GM19468 (cell line): ENCODE data around the gene ZMYND8.
"Not testable (repeated sequence)": the region's sequence is repeated elsewhere in the genome, so short reads cannot be mapped to it uniquely, and the experiment has no call there.

ENCODE experiments used
- ATAC-seq: cut with Tn5 transposase; IDR thresholded peaks from one replicate; pipeline ENCODE4 v1.9.1; 2021; ENCODE audit warnings: mild to moderate bottlenecking, moderate library complexity, moderate number of reproducible peaks; ENCODE audit not compliant: unreplicated experiment; ENCODE audit errors: extremely low read depth

Gene ZMYND8

GRCh38 chr20:47373206-47373733 lies 16.8 kb upstream of the ZMYND8 start:
- no peak for ATAC-seq

DNA sequence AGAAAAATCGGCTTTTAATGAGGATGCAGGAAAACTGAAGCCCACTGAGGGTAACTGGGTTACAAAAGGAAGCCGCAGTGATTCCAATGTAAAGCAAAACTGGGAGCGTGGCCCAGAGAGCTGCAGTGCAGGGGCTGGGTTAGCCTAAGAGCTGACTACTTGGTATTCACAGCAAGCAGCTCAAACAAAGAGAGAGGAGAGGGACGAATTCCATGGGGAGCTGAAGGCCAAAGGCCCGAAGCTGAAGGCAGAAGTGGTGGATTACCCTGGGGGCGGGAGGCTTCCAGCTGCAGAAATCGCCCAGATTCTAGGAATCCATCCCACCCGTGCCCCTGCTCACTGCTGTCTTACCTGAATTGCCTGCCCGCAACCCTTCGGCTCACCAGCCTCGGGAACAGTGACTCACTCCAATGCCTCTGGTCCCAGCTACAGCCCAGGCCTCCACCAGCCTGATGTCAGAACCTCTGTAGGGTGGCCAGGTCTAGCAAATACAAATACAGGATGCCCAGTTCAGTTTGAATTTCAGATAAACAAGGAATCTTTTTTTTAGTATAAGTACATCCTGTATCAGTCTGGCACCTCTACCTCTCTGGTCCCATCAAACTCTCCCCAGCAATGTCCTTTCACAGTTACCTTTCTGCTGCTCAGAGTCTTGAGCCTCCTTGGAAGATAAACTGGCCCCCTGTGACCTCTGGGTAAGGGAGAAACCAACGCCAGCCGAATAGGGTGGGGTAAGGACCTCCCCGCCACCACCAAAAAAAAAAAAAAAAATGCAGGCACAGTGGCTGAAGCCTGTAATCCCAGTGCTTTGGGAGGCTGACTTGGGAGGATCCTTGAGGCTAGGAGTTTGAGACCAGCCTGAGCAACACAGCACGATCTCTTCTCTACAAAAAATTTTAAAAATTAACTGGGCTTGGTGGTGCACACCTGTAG lies 14.6 kb upstream of the ZMYND8 start:
- ATAC-seq: no peak

DNA sequence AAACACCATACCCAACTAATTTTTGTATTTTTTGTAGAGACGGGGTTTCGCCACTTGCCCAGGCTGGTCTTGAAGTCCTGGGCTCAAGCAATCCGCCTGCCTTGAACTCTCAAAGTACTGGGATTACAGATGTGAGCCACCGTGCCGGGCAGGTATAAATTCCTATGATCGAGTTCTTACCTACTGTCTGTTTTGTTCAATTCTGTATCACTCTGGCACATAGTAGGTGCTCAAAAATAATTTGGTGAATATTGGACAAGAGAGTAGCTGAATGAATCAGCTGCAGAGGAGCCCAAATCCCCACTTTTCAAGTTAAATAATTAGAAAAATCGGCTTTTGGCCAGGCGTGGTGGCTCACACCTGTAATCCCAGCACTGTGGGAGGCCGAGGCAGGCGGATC lies 13.7 kb upstream of the ZMYND8 start:
- no peak for ATAC-seq

GRCh38 chr20:47368301-47368700 lies 11.8 kb upstream of the ZMYND8 start:
- ATAC-seq: no peak

DNA sequence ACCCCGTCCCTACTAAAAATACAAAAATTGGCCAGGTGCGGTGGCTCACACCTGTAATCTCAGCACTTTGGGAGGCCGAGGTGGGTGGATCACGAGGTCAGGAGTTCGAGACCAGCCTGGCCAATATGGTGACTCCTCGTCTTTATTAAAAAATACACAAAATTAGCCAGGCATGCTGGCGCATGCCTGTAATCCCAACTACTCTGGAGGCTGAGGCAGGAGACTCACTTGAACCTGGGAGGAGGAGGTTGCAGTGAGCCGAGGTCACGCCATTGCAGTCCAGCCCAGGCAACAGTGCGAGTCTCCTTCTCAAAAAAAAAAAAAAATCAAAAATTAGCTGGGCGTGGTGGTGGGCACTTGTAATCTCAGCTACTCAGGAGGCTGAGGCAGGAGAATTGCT lies 9.8 kb upstream of the ZMYND8 start:
- not testable (repeated sequence) for ATAC-seq

DNA sequence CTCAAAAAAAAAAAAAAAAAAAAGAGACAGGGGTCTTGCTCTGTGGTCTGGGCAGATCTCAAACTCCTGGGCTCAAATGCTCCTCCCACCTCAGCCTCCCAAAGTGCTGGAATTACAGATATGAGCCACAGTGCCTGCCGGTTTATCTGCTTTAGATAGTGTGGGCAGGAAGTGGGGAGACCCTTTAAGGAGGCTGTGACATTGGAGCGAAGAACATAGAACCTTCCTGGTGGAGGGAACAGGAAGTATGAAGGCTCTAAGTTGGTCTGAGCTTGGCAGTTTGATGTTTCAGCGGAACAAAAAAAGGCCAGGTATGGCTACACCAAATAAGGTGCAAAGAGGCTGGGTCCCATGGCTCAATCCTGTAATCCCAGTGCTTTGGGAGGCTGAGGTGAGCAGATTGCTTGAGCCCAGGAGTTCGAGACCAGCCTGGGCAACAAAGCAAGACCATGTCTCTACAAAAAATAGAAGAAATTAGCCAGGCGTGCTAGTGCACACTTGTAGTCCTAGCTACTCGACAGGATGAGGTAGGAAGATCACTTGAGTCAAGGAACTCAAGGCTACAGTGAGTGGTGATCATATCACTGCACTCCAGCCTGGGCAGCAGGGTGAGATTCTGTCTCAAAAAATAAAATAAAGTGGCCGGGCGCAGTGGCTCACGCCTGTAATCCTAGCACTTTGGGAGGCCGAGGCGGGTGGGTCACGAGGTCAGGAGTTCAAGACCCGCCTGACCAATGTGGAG lies 8.7 kb upstream of the ZMYND8 start:
- ATAC-seq: no peak

DNA sequence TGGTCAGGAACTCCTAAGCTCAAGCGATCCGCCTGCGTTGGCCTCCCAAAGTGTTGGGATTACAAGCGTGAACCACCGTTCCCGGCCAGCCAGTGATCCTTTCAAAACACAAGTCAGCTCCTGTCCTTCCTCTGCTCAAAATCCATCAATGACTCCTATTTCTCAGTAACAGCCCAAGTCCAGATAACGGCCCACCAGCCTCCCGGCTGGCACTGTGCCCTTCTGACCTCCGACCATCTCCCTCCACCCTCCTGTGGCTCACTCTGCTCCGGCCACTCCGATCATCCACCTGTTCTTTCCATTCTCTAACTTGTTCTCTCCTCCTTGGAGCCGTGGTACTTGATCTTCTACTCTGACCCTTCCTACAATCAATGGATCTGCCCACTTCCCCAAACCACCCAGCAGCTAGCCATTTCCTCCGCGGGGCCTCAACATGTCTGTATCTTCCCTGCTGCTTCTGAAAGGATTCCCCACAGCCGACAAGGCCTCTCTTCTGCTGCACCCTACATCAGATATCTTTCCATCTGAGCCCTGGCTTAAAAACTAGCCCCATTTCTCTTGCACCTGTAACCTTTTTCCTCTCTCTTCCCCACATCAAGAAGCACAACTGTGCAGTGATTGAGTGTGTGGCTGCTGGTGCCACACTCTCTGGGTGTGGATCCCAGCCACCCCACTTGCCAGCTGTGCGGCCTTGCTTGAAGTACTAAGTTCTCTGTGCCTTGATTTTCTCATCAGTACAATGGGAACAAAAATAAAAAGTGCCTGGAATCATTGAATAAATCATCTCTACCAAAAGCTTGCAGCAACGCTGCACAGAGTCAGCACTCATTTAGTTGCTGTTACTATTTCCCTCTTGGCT lies 6.1 kb upstream of the ZMYND8 start:
- ATAC-seq: no peak

GRCh38 chr20:47361057-47361915 lies 4.8 kb upstream of the ZMYND8 start:
- no peak for ATAC-seq

DNA sequence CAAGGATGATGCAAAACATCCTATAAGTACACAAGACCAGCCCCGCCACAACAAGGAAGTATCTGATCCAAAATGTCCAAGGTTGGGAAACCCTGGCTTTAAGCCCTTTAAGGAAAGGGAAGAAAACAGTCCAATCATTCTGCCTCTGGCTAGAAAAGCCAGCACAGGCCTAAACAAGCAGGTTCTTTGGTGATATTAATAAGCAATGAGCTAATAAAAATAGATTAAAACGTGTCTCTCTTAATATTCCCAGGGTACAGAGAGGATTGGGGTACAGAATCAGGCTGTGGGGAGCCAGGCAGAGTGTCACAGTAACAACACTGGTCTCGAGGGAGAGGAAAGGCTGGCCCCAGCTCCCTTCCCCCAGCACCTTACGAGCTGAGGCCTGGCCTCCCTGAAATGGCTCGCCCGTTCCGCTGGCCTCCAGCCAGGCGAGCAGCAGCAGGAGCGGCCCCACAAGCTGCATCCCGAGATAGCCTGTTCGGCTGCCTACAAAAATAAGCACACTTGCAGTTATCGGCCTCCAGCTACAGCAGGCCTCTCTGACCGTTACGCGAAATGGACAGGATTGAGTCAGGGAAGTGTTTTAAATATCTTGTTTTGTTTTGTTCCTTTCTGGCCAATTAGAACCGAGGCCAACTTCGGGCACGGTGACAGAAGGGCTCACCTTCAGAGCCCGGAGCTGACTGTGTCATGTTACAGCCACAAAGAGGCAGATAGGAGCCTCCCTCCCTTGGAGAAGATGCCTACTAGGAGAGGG lies 4.0 kb upstream of the ZMYND8 start:
- no peak for ATAC-seq

- no peak for ATAC-seq
Measured at GRCh38 chr20:47359530-47360296, 3.2 kb upstream of the ZMYND8 start.

- no peak for ATAC-seq
Measured at GRCh38 chr20:47358672-47359529, 2.4 kb upstream of the ZMYND8 start.

- no peak for ATAC-seq
Measured at GRCh38 chr20:47358039-47358671, 1.7 kb upstream of the ZMYND8 start.

DNA sequence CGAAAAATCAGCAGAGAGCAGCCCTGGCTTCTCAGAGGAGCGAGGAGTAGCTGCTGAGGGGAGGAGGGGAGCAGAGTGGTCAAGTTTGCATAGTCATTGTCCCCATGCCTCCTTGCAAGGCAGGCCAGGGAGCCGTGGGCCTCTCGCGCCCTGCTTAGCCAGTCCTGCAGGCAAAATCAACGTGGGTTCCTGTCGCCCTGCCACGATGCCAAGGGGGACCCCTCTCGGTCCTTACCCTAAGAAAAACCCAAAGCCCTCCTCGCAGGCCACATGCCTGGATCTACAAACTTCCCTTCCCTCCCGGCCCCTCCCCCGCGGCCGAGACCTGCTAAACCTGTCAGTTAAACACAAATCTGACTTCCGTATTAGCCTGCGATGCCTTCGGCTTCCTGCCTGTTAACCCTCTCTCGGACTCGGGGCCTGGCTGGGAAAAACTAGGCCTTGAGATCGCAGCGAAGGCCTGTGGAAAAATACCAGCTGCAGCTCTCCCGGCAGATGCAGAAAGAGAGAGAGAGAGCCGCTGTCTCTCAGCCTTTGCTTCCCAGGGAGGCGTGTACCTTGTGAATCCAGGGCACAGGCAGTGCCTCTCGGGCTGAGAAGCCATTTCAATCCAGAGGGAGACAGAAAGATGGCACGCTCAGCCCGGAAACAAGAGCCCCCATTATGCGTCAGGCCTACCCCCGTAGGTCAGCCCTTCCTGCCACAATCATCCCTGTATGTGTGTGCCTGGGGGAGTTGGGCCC lies 968 bp upstream of the ZMYND8 start:
- peak; percentile 20 for ATAC-seq

- ATAC-seq: no peak
Measured at GRCh38 chr20:47356220-47356525, 326 bp downstream of the ZMYND8 start.

GRCh38 chr20:47355489-47356219 lies 845 bp downstream of the ZMYND8 start:
- ATAC-seq: no peak
